ENCODE measurements around the gene UIMC1.

DNA sequence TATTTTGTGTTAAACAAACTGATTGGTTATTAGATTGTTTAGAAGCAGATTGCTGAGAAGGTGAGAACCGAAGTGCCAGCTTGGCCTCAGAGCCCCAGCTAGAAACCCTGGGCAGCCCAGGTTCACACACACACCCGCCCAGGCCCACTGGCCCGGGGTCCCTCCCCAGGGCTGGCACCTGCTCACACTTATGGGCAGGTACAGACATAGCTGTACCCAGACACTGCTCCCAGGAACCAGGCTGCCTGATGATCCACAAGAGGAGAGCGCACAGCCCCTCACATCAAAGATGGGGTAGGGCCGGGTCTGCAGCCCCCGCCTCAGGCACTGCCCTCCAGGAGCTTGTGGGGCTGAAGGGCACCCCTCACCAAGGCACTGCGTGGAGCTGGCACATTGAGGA lies 140.6 kb downstream of the UIMC1 start:
- TF ChIP-seq, protein P1, sequence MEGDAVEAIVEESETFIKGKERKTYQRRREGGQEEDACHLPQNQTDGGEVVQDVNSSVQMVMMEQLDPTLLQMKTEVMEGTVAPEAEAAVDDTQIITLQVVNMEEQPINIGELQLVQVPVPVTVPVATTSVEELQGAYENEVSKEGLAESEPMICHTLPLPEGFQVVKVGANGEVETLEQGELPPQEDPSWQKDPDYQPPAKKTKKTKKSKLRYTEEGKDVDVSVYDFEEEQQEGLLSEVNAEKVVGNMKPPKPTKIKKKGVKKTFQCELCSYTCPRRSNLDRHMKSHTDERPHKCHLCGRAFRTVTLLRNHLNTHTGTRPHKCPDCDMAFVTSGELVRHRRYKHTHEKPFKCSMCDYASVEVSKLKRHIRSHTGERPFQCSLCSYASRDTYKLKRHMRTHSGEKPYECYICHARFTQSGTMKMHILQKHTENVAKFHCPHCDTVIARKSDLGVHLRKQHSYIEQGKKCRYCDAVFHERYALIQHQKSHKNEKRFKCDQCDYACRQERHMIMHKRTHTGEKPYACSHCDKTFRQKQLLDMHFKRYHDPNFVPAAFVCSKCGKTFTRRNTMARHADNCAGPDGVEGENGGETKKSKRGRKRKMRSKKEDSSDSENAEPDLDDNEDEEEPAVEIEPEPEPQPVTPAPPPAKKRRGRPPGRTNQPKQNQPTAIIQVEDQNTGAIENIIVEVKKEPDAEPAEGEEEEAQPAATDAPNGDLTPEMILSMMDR (IDR thresholded peaks at IDR 0.05) = no peak
- TF ChIP-seq POLR2A (IDR thresholded peaks at IDR 0.05; ENCODE audit: low read depth) (no peak), POLR2AphosphoS5 (IDR thresholded peaks at IDR 0.05) (no peak)

Measured in esophagus muscularis mucosa (tissue), 3 donors.